Upper lobe of left lung (tissue), 4 donors: Measurements from ENCODE around the gene MOCS1.

ENCODE experiments used
- POLR2AphosphoS5 ChIP-seq, 2 donors: sonication (generic); formaldehyde crosslinking; IDR thresholded peaks; one replicate each; pipeline ENCODE4 v1.5.1; 2017; ENCODE audit warnings: antibody characterized with exemption in 2 of 2
- TF ChIP-seq, protein P1 (sequence below), 6 experiments: fragments of 450-650 bp in 4 of 6; fragments of 200-600 bp in 2 of 6; sonication (generic) in 2 of 6; IDR thresholded peaks; one replicate each; pipeline ENCODE4 v1.5.1; 2016 to 2019; ENCODE audit warnings: antibody characterized with exemption in 6 of 6

DNA sequence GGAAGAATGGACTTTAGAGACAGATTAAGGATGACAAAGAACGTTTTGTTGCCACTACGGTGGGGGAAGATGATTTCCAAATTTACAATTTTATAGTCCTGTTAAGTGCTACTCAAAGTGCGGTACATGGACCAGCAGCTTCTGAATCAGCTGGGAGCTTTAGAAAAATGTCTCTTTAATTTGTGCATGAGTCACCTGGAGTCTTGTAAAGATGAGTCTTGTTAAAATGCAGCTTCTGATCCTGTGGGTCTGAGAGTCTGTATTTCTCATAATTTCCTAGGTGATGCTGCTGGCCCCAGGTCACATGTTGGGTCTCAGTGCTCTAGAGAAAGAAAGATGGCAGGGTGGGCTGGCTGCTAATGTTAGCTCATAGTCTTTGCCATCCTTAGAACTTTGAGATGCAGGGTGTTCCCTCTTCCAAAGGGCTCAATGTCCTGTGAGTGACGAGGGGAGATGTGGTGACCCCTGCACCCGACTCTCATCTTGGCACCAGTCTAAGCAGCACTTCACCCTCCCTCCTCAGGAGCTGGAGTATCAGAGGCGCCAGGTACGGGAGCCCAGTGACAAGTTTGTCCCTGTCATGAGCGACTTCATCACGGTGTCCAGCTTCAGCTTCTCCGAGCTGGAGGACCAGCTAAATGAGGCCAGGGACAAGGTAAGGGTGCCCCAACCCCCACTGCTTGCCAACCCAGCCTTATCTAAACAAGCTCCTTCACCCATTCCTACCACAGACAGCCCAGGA, 34.5 kb downstream of the MOCS1 start:
- TF ChIP-seq, protein P1, sequence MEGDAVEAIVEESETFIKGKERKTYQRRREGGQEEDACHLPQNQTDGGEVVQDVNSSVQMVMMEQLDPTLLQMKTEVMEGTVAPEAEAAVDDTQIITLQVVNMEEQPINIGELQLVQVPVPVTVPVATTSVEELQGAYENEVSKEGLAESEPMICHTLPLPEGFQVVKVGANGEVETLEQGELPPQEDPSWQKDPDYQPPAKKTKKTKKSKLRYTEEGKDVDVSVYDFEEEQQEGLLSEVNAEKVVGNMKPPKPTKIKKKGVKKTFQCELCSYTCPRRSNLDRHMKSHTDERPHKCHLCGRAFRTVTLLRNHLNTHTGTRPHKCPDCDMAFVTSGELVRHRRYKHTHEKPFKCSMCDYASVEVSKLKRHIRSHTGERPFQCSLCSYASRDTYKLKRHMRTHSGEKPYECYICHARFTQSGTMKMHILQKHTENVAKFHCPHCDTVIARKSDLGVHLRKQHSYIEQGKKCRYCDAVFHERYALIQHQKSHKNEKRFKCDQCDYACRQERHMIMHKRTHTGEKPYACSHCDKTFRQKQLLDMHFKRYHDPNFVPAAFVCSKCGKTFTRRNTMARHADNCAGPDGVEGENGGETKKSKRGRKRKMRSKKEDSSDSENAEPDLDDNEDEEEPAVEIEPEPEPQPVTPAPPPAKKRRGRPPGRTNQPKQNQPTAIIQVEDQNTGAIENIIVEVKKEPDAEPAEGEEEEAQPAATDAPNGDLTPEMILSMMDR (IDR thresholded peaks at IDR 0.05) = no peak
- TF ChIP-seq POLR2AphosphoS5 (IDR thresholded peaks at IDR 0.05) = no peak
